HEK293 (cell line): ENCODE results near the gene OR8B4.

Experiments used
- CTCF ChIA-PET: fragments of 350-600 bp; formaldehyde crosslinking; extraction: SDS; loops from one replicate; lab custom pipeline; 2021; ENCODE audit warnings: antibody characterized with exemption; lab: Yijun Ruan, JAX
- POLR2A ChIA-PET: fragments of 300-600 bp; formaldehyde crosslinking; extraction: SDS; loops from one replicate; lab custom pipeline; 2020; ENCODE audit warnings: antibody characterized with exemption, inconsistent platforms; lab: Yijun Ruan, JAX
- H3K27ac ChIP-seq: fragments of 200-500 bp; sonication (Bioruptor generic); 2 replicates; pipeline ENCODE4 v1.5.1; 2014; ENCODE audit warnings: low read depth, low read length, control low read depth, inconsistent platforms; ENCODE audit errors: extremely low read depth
- H3K36me3 ChIP-seq, 2 experiments: fragments of 200-500 bp in 1 of 2; sonication (Bioruptor generic) in 1 of 2; 1 replicate in 1 of 2; 2 replicates in 1 of 2; pipeline ENCODE4 v1.5.1; 2014 to 2017; ENCODE audit warnings: inconsistent platforms in 2 of 2, low read length in 2 of 2; ENCODE audit not compliant: control insufficient read depth in 2 of 2, insufficient read depth in 1 of 2
- H3K4me1 ChIP-seq: fragments of 200-500 bp; sonication (Bioruptor generic); 2 replicates; pipeline ENCODE4 v1.5.1; 2014; ENCODE audit warnings: mild to moderate bottlenecking, low read length, inconsistent platforms; ENCODE audit not compliant: control insufficient read depth, insufficient read depth
- H3K4me3 ChIP-seq: 2 replicates; pipeline ENCODE4 v1.5.1; 2011; ENCODE audit warnings: low read depth, mild to moderate bottlenecking, control low read depth, low read length, moderate library complexity
- H3K9me3 ChIP-seq: fragments of 200-500 bp; sonication (Bioruptor generic); 2 replicates; pipeline ENCODE4 v1.5.1; 2014; ENCODE audit warnings: low read depth, low read length, inconsistent platforms; ENCODE audit not compliant: control insufficient read depth, insufficient read depth
- GLIS1 ChIP-seq: fragments of 450-650 bp; formaldehyde crosslinking; IDR thresholded peaks from 2 replicates; pipeline ENCODE4 v1.5.1; 2016; ENCODE audit warnings: missing biosample characterization, missing genetic modification characterization
- IKZF3 ChIP-seq: fragments of 450-650 bp; IDR thresholded peaks from 2 replicates; pipeline ENCODE4 v1.5.0; 2018; ENCODE audit warnings: missing biosample characterization, mild to moderate bottlenecking, missing genetic modification characterization, moderate library complexity
- PRDM2 ChIP-seq: fragments of 450-650 bp; formaldehyde crosslinking; IDR thresholded peaks from 2 replicates; pipeline ENCODE4 v1.5.1; 2016; ENCODE audit warnings: missing biosample characterization, missing genetic modification characterization, borderline replicate concordance
- SCRT1 ChIP-seq: fragments of 450-650 bp; formaldehyde crosslinking; IDR thresholded peaks from 2 replicates; pipeline ENCODE4 v1.5.1; 2016; ENCODE audit warnings: missing biosample characterization, missing genetic modification characterization, borderline replicate concordance
- WT1 ChIP-seq: fragments of 450-650 bp; formaldehyde crosslinking; IDR thresholded peaks from 2 replicates; pipeline ENCODE4 v1.5.1; 2016; ENCODE audit warnings: missing biosample characterization, missing genetic modification characterization
- ZBTB1 ChIP-seq: fragments of 450-650 bp; formaldehyde crosslinking; IDR thresholded peaks from 2 replicates; pipeline ENCODE4 v1.5.1; 2016; ENCODE audit warnings: missing biosample characterization, missing genetic modification characterization
- ZFHX2 ChIP-seq: fragments of 450-650 bp; formaldehyde crosslinking; conservative IDR thresholded peaks from 2 replicates; pipeline ENCODE4 v1.5.1; 2016; ENCODE audit warnings: missing biosample characterization, missing genetic modification characterization
- ZIC2 ChIP-seq: fragments of 450-650 bp; formaldehyde crosslinking; IDR thresholded peaks from 2 replicates; pipeline ENCODE4 v1.5.1; 2016; ENCODE audit warnings: missing biosample characterization, missing genetic modification characterization
- ZNF114 ChIP-seq: fragments of 450-650 bp; formaldehyde crosslinking; IDR thresholded peaks from 2 replicates; pipeline ENCODE4 v1.5.0; 2017; ENCODE audit warnings: missing biosample characterization, missing genetic modification characterization
- ZNF169 ChIP-seq: fragments of 450-650 bp; formaldehyde crosslinking; IDR thresholded peaks from 2 replicates; pipeline ENCODE4 v1.5.1; 2016; ENCODE audit warnings: missing biosample characterization, missing genetic modification characterization
- ZNF2 ChIP-seq: fragments of 450-650 bp; formaldehyde crosslinking; IDR thresholded peaks from 2 replicates; pipeline ENCODE4 v1.5.1; 2016; ENCODE audit warnings: missing biosample characterization, missing genetic modification characterization
- ZNF214 ChIP-seq: fragments of 450-650 bp; formaldehyde crosslinking; IDR thresholded peaks from 2 replicates; pipeline ENCODE4 v1.5.1; 2017; ENCODE audit warnings: missing biosample characterization, mild to moderate bottlenecking, missing genetic modification characterization, borderline replicate concordance
- ZNF362 ChIP-seq: fragments of 450-650 bp; formaldehyde crosslinking; IDR thresholded peaks from 2 replicates; pipeline ENCODE4 v1.5.1; 2016; ENCODE audit warnings: missing biosample characterization, missing genetic modification characterization
- ZNF37A ChIP-seq: fragments of 450-650 bp; IDR thresholded peaks from 2 replicates; pipeline ENCODE4 v1.5.1; 2018; ENCODE audit warnings: missing biosample characterization, missing genetic modification characterization
- ZNF391 ChIP-seq: fragments of 450-650 bp; formaldehyde crosslinking; IDR thresholded peaks from 2 replicates; pipeline ENCODE4 v1.5.1; 2016; ENCODE audit warnings: low read depth, missing biosample characterization, missing genetic modification characterization, borderline replicate concordance
- ZNF426 ChIP-seq: fragments of 450-650 bp; formaldehyde crosslinking; IDR thresholded peaks from 2 replicates; pipeline ENCODE4 v1.5.1; 2017; ENCODE audit warnings: missing biosample characterization, missing genetic modification characterization, mild to moderate bottlenecking, inconsistent platforms, moderate library complexity
- ZNF521 ChIP-seq: fragments of 450-650 bp; formaldehyde crosslinking; IDR thresholded peaks from 2 replicates; pipeline ENCODE4 v1.5.1; 2017; ENCODE audit warnings: missing biosample characterization, mild to moderate bottlenecking, missing genetic modification characterization
- ZNF529 ChIP-seq: fragments of 450-650 bp; formaldehyde crosslinking; IDR thresholded peaks from 2 replicates; pipeline ENCODE4 v1.5.1; 2017; ENCODE audit warnings: missing genetic modification characterization, missing biosample characterization; ENCODE audit not compliant: insufficient replicate concordance
- ZNF549 ChIP-seq: fragments of 450-650 bp; IDR thresholded peaks from 2 replicates; pipeline ENCODE4 v1.5.1; 2018; ENCODE audit warnings: missing biosample characterization, missing genetic modification characterization, mild to moderate bottlenecking, inconsistent platforms, moderate library complexity
- ZSCAN16 ChIP-seq: fragments of 450-650 bp; formaldehyde crosslinking; IDR thresholded peaks from 2 replicates; pipeline ENCODE4 v1.5.1; 2016; ENCODE audit warnings: missing biosample characterization, missing genetic modification characterization

Gene OR8B4

GRCh38 chr11:124442847-124443246 lies 18.2 kb upstream of the OR8B4 start (continued):
- TF ChIP-seq ZNF391: no peak
- no peak for TF ChIP-seq ZNF362
- TF ChIP-seq ZIC2 (tag by site-specific recombination): no peak
- no peak for TF ChIP-seq ZFHX2 (tag by site-specific recombination)

GRCh38 chr11:124442442-124442841 lies 17.8 kb upstream of the OR8B4 start:
- no peaks in the 10 kb centered on the region for H3K9me3 ChIP-seq
- CTCF ChIA-PET: no interaction called here
- H3K4me3 ChIP-seq: no peak overlapping the region
- H3K36me3 ChIP-seq: no peaks in the 10 kb centered on the region
- H3K27ac ChIP-seq: no peak overlapping the region
- H3K4me1 ChIP-seq: no peaks in the 10 kb centered on the region
- POLR2A ChIA-PET: no interaction called here
- TF ChIP-seq WT1 (tag by site-specific recombination) (no peak), ZNF2 (tag by site-specific recombination) (no peak), GLIS1 (no peak), ZNF114 (tag by site-specific recombination) (no peak), ZBTB1 (no peak), ZNF549 (tag by site-specific recombination) (no peak), PRDM2 (tag by site-specific recombination) (no peak), SCRT1 (tag by site-specific recombination) (no peak), ZNF214 (tag by site-specific recombination) (no peak)

GRCh38 chr11:124441519-124441918 lies 16.8 kb upstream of the OR8B4 start:
- H3K9me3 ChIP-seq: no peaks in the 10 kb centered on the region
- TF ChIP-seq ZSCAN16 (tag by site-specific recombination) (no peak), ZNF37A (tag by site-specific recombination) (no peak), IKZF3 (tag by site-specific recombination) (no peak), ZNF521 (no peak), ZNF169 (tag by site-specific recombination) (no peak), ZNF426 (no peak), ZNF529 (no peak)
- H3K4me1 ChIP-seq: no peaks in the 10 kb centered on the region
- ChIA-PET CTCF (interaction anchor here (1.4 kb wide), 1 partner anchor 144 kb away, joined by 5 read pairs; no protein-coding TSS in a partner anchor), POLR2A (no interaction called here)
- H3K36me3 ChIP-seq: no peaks in the 10 kb centered on the region
- no peak overlapping the region for H3K4me3 ChIP-seq
- H3K27ac ChIP-seq: no peak overlapping the region
